HAP-1 (cell line): ENCODE measurements around the gene PDE7B.

ENCODE experiments used
- DNase-seq, 2 experiments: peaks; one replicate each; pipeline ENCODE4 v3.0.0-alpha.2; 2016 to 2020; ENCODE audit warnings: low spot score in 2 of 2
- H3K27me3 ChIP-seq: fragments of 250-450 bp; sonication (Bioruptor Pico); 2 replicates; pipeline ENCODE4 v1.5.1; 2020; ENCODE audit warnings: low read depth, mild to moderate bottlenecking, moderate library complexity
- H3K36me3 ChIP-seq: fragments of 250-450 bp; sonication (Bioruptor Pico); replicated peaks from 2 replicates; pipeline ENCODE4 v1.5.1; 2020; ENCODE audit warnings: mild to moderate bottlenecking
- H3K4me1 ChIP-seq: fragments of 250-450 bp; sonication (Bioruptor Pico); 2 replicates; pipeline ENCODE4 v1.5.1; 2020; ENCODE audit warnings: mild to moderate bottlenecking
- H3K4me3 ChIP-seq: fragments of 250-450 bp; sonication (Bioruptor Pico); 2 replicates; pipeline ENCODE4 v1.5.1; 2020; ENCODE audit warnings: mild to moderate bottlenecking, moderate library complexity
- H3K9me3 ChIP-seq: fragments of 250-450 bp; sonication (Bioruptor Pico); 2 replicates; pipeline ENCODE4 v1.5.1; 2020; ENCODE audit warnings: mild to moderate bottlenecking, moderate library complexity
- in situ Hi-C: fragments of 300-500 bp; cut with MboI; formaldehyde crosslinking; loops from 3 replicates; pipeline ENCODE4 v1.14.3; 2020; ENCODE audit warnings: low sequenced_read_pairs, inconsistent platforms, mixed read lengths

The PDE7B gene

GRCh38 chr6:136244061-136244616 is 392.6 kb downstream of the PDE7B start:
- peaks cover 33% of the 10 kb centered on the region for H3K36me3 ChIP-seq

More at GRCh38 chr6:136244061-136244616, 392.6 kb downstream of the PDE7B start:
- H3K4me1 ChIP-seq, result peaks cover 8% of the 10 kb centered on the region
- no peak overlapping the region for H3K4me3 ChIP-seq
- no peaks in the 10 kb centered on the region for H3K9me3 ChIP-seq
- in situ Hi-C loops, result no loop called here
- no peaks in the 10 kb centered on the region for H3K27me3 ChIP-seq
- DNase-seq, result no peak
